Measurements from ENCODE around the gene CDK5RAP2.

CDK5RAP2 gene

DNA sequence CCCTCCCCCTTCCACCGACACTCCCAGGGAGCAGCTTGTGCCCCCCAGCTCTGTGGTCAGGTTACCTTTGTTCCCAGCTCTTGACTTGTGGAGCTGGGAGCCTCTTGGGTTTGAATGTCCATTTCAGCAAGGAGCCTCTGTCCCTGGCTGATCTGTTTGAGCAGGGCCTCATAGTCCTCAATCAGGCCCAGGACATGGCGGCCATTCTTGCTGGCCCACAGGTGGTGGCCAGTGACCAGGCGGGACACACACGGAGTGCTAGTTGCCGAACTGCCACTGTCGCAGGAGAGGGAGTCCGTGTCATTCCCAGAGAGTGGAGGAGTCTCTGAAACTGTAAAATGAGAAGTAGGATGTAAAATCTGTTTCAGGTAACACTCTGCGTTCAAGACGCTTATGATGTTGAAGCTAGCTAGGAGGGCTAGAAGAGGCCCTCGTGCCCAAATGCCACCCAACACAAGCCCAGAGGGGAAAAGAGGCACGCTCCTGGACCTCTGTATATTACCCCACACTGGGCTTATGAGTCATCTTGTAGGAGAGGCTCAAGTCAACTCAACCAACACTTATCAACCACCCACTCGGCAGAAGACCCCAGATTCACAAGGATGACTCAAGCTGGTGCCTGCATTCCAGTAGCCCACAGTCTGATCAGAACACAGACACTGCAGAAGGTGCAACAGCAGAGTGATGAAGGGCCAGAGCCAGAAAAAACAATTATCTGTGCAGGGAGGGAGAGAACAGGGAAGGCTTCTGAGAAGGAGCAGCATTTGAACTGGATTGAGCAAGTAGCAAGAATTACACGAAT, 177.0 kb downstream of the CDK5RAP2 start:
- TF ChIP-seq USF1 (IDR thresholded peaks at IDR 0.05), result no peak

GRCh38 chr9:120399940-120400339, 180.0 kb downstream of the CDK5RAP2 start:
- no peak for TF ChIP-seq YY1 (IDR thresholded peaks at IDR 0.05; ENCODE audit: low read depth)
- TF ChIP-seq RAD21 (IDR thresholded peaks at IDR 0.05; ENCODE audit: low read depth), result no peak

GRCh38 chr9:120398286-120398685, 181.7 kb downstream of the CDK5RAP2 start:
- TF ChIP-seq TAF1 (IDR thresholded peaks at IDR 0.05; ENCODE audit: low read depth) (no peak), TCF12 (IDR thresholded peaks at IDR 0.05; ENCODE audit: low read depth) (no peak), NFIC (IDR thresholded peaks at IDR 0.05) (no peak), CEBPB (IDR thresholded peaks at IDR 0.05) (no peak), CREB1 (IDR thresholded peaks at IDR 0.05; ENCODE audit: low read depth) (no peak)

- TF ChIP-seq CREB1 (IDR thresholded peaks at IDR 0.05; ENCODE audit: low read depth) (no peak), TEAD4 (IDR thresholded peaks at IDR 0.05) (no peak), ZBTB7A (IDR thresholded peaks at IDR 0.05; ENCODE audit: low read depth) (no peak), TCF12 (IDR thresholded peaks at IDR 0.05; ENCODE audit: low read depth) (no peak), TAF1 (IDR thresholded peaks at IDR 0.05; ENCODE audit: low read depth) (no peak), NFIC (IDR thresholded peaks at IDR 0.05) (no peak), YY1 (IDR thresholded peaks at IDR 0.05; ENCODE audit: low read depth) (no peak), REST (IDR thresholded peaks at IDR 0.05; ENCODE audit: low read depth) (no peak), FOXM1 (IDR thresholded peaks at IDR 0.05; ENCODE audit: borderline replicate concordance, low read depth) (no peak), USF1 (IDR thresholded peaks at IDR 0.05) (no peak), MAX (IDR thresholded peaks at IDR 0.05) (no peak), EP300 (IDR thresholded peaks at IDR 0.05; ENCODE audit: borderline replicate concordance) (no peak), EGR1 (IDR thresholded peaks at IDR 0.05) (no peak), RAD21 (IDR thresholded peaks at IDR 0.05; ENCODE audit: low read depth) (no peak), CEBPB (IDR thresholded peaks at IDR 0.05) (no peak)
Observed at GRCh38 chr9:120397453-120397852, 182.5 kb downstream of the CDK5RAP2 start.

DNA sequence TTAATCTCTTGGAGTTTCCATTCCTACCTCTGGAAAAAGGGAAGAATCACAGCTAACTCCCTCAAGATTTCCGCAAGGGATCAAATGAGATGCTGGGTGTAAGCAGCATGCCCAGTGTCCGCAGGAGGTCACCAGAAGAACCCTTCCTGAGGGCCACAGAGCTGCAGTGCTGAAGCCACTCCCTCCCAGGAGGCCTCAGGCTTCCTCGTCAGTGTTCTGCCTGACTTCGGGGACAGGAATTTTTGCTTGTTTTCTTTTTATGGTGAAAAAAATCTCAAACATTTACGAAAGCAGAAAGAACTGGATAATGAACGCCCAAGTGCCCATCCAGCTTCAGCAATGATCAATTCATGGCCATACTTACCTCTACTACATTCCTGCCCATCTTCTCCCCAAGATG, 183.0 kb downstream of the CDK5RAP2 start:
- TF ChIP-seq CEBPB (IDR thresholded peaks at IDR 0.05) (no peak), NFIC (IDR thresholded peaks at IDR 0.05) (no peak), TEAD4 (IDR thresholded peaks at IDR 0.05) (no peak), USF1 (IDR thresholded peaks at IDR 0.05) (no peak), CREB1 (IDR thresholded peaks at IDR 0.05; ENCODE audit: low read depth) (no peak), EP300 (IDR thresholded peaks at IDR 0.05; ENCODE audit: borderline replicate concordance) (no peak), FOXM1 (IDR thresholded peaks at IDR 0.05; ENCODE audit: borderline replicate concordance, low read depth) (no peak), TCF12 (IDR thresholded peaks at IDR 0.05; ENCODE audit: low read depth) (no peak), RAD21 (IDR thresholded peaks at IDR 0.05; ENCODE audit: low read depth) (no peak), ZBTB7A (IDR thresholded peaks at IDR 0.05; ENCODE audit: low read depth) (no peak), MAX (IDR thresholded peaks at IDR 0.05) (no peak), YY1 (IDR thresholded peaks at IDR 0.05; ENCODE audit: low read depth) (no peak), EGR1 (IDR thresholded peaks at IDR 0.05) (no peak), REST (IDR thresholded peaks at IDR 0.05; ENCODE audit: low read depth) (no peak), TAF1 (IDR thresholded peaks at IDR 0.05; ENCODE audit: low read depth) (no peak)

GRCh38 chr9:120396418-120396817, 183.5 kb downstream of the CDK5RAP2 start:
- TF ChIP-seq RAD21 (IDR thresholded peaks at IDR 0.05; ENCODE audit: low read depth) (no peak), ZBTB7A (IDR thresholded peaks at IDR 0.05; ENCODE audit: low read depth) (no peak), EP300 (IDR thresholded peaks at IDR 0.05; ENCODE audit: borderline replicate concordance) (no peak), YY1 (IDR thresholded peaks at IDR 0.05; ENCODE audit: low read depth) (no peak), REST (IDR thresholded peaks at IDR 0.05; ENCODE audit: low read depth) (no peak), EGR1 (IDR thresholded peaks at IDR 0.05) (no peak), USF1 (IDR thresholded peaks at IDR 0.05) (no peak), TCF12 (IDR thresholded peaks at IDR 0.05; ENCODE audit: low read depth) (no peak), TAF1 (IDR thresholded peaks at IDR 0.05; ENCODE audit: low read depth) (no peak), FOXM1 (IDR thresholded peaks at IDR 0.05; ENCODE audit: borderline replicate concordance, low read depth) (no peak), MAX (IDR thresholded peaks at IDR 0.05) (no peak), NFIC (IDR thresholded peaks at IDR 0.05) (no peak), CEBPB (IDR thresholded peaks at IDR 0.05) (no peak), TEAD4 (IDR thresholded peaks at IDR 0.05) (no peak), CREB1 (IDR thresholded peaks at IDR 0.05; ENCODE audit: low read depth) (no peak)
